HCT116 (cell line): Measurements from ENCODE around the gene VTI1A. TPM values are rescaled to one million over a fixed set of nuclear protein-coding genes. Genes with fewer than 3 reads are reported as not detected.

ENCODE experiments used
- ATAC-seq: fragments of 200-7000 bp; cut with Tn5 transposase; 2 replicates; pipeline ENCODE4 v1.9.1; 2020; ENCODE audit warnings: mild to moderate bottlenecking, moderate library complexity
- BruUV-seq: library from RNA; stranded (reverse); fragments of 400-500 nt; replicated peaks from 2 replicates; lab custom pipeline; 2021; lab: Mats Ljungman, UMichigan
- CTCF ChIA-PET: fragments of 300-600 bp; sonication (Branson Sonifier 250); formaldehyde crosslinking; loops from one replicate; lab custom pipeline; 2021; ENCODE audit warnings: antibody characterized with exemption; lab: Charles Lee
- POLR2A ChIA-PET: fragments of 300-600, 350-600 bp; sonication (Branson Sonifier 250); formaldehyde crosslinking; loops from one replicate; lab custom pipeline; 2021; ENCODE audit warnings: antibody characterized with exemption; lab: Charles Lee
- RAD21 ChIA-PET, 2 experiments: fragments of 300-600 bp; sonication (Branson Sonifier 250); formaldehyde crosslinking; loops; one replicate each; lab custom pipeline; 2023; ENCODE audit warnings: low total read pairs in 2 of 2; ENCODE audit not compliant: uncharacterized antibody in 2 of 2, unreplicated experiment in 2 of 2, low non-redundant PET in 1 of 2; lab: Charles Lee
- DNase-seq: peaks from one replicate; pipeline ENCODE4 v3.0.0-alpha.2; 2010; ENCODE audit warnings: low read depth, low spot score
- H2AFZ ChIP-seq: fragments of 200-600 bp; shearing (Covaris generic), sonication (generic); 2 replicates; pipeline ENCODE4 v1.6.1; 2017; ENCODE audit warnings: low read depth, mixed run types, mixed read lengths, antibody characterized with exemption, low read length; ENCODE audit not compliant: poor library complexity, severe bottlenecking
- H3K27ac ChIP-seq: 2 replicates; pipeline ENCODE4 v1.5.1; 2012; ENCODE audit warnings: low read depth, low read length
- H3K27me3 ChIP-seq: fragments of 200-600 bp; sonication (generic); 2 replicates; pipeline ENCODE4 v1.6.1; 2016; ENCODE audit warnings: mixed run types, low read length, mixed read lengths; ENCODE audit not compliant: insufficient read depth
- H3K36me3 ChIP-seq, 2 experiments: fragments of 200-500 bp in 1 of 2; fragments of 200-600 bp in 1 of 2; sonication (Bioruptor generic) in 1 of 2; sonication (generic) in 1 of 2; 2 replicates each; pipeline versions ENCODE4 v1.5.1 to v1.6.1; 2014 to 2016; ENCODE audit warnings: low read length in 2 of 2, inconsistent platforms in 1 of 2, mixed read lengths in 1 of 2, mixed run types in 1 of 2; ENCODE audit not compliant: insufficient read depth in 2 of 2, control insufficient read depth in 1 of 2
- H3K4me1 ChIP-seq, 2 experiments: fragments of 200-600 bp in 1 of 2; sonication (generic) in 1 of 2; 2 replicates each; pipeline versions ENCODE4 v1.5.1 to v1.6.1; 2012 to 2017; ENCODE audit warnings: low read length in 2 of 2, inconsistent platforms in 1 of 2, mild to moderate bottlenecking in 1 of 2, mixed read lengths in 1 of 2, mixed run types in 1 of 2, moderate library complexity in 1 of 2; ENCODE audit not compliant: insufficient read depth in 2 of 2, control insufficient read depth in 1 of 2
- H3K4me2 ChIP-seq: fragments of 200-600 bp; sonication (generic); 2 replicates; pipeline ENCODE4 v1.6.1; 2017; ENCODE audit warnings: mixed run types, low read length, mixed read lengths
- H3K4me3 ChIP-seq, 2 experiments: fragments of 200-600 bp in 1 of 2; sonication (generic) in 1 of 2; replicated peaks in 1 of 2; 2 replicates each; pipeline ENCODE4 v1.5.1; 2011 to 2016; ENCODE audit warnings: low read length in 2 of 2, control low read depth in 1 of 2, low read depth in 1 of 2, mild to moderate bottlenecking in 1 of 2, mixed read lengths in 1 of 2, mixed run types in 1 of 2
- H3K79me2 ChIP-seq: fragments of 200-600 bp; sonication (generic); 2 replicates; pipeline ENCODE4 v1.6.1; 2017; ENCODE audit warnings: mild to moderate bottlenecking, mixed run types, low read length, moderate library complexity, mixed read lengths; ENCODE audit not compliant: insufficient read depth
- H3K9ac ChIP-seq: fragments of 200-600 bp; sonication (generic); 2 replicates; pipeline ENCODE4 v1.6.1; 2016; ENCODE audit warnings: low read length, mixed read lengths
- H3K9me2 ChIP-seq: fragments of 200-600 bp; sonication (generic), shearing (Covaris generic); 2 replicates; pipeline ENCODE4 v1.6.1; 2017; ENCODE audit warnings: mixed run types, mild to moderate bottlenecking, moderate library complexity; ENCODE audit not compliant: insufficient read depth
- H3K9me3 ChIP-seq, 2 experiments: fragments of 200-500 bp in 1 of 2; fragments of 200-600 bp in 1 of 2; sonication (Bioruptor generic) in 1 of 2; sonication (generic) in 1 of 2; 2 replicates each; pipeline ENCODE4 v1.6.1; 2014 to 2017; ENCODE audit warnings: low read length in 2 of 2, mixed read lengths in 2 of 2, inconsistent platforms in 1 of 2, low read depth in 1 of 2, mild to moderate bottlenecking in 1 of 2, mixed run types in 1 of 2, moderate library complexity in 1 of 2; ENCODE audit not compliant: control insufficient read depth in 1 of 2, insufficient read depth in 1 of 2
- H4K20me1 ChIP-seq: fragments of 200-600 bp; sonication (generic), shearing (Covaris generic); 2 replicates; pipeline ENCODE4 v1.6.1; 2017; ENCODE audit warnings: mixed run types, mild to moderate bottlenecking, moderate library complexity; ENCODE audit not compliant: insufficient read depth
- CEBPB ChIP-seq: IDR thresholded peaks from 2 replicates; pipeline ENCODE4 v1.6.1; 2012; ENCODE audit warnings: low read depth
- EGR1 ChIP-seq: IDR thresholded peaks from 2 replicates; pipeline ENCODE4 v1.6.1; 2012; ENCODE audit warnings: low read depth
- ELF1 ChIP-seq: IDR thresholded peaks from 2 replicates; pipeline ENCODE4 v1.6.1; 2012; ENCODE audit warnings: low read depth, borderline replicate concordance
- EZH2 ChIP-seq: fragments of 200-600 bp; sonication (generic); IDR thresholded peaks from 2 replicates; pipeline ENCODE4 v1.6.1; 2017; ENCODE audit warnings: antibody characterized with exemption, mixed run types
- EZH2phosphoT487 ChIP-seq: fragments of 200-600 bp; IDR thresholded peaks from 2 replicates; pipeline ENCODE4 v1.6.1; 2018; ENCODE audit warnings: antibody characterized with exemption, borderline replicate concordance
- JUND ChIP-seq: IDR thresholded peaks from 2 replicates; pipeline ENCODE4 v1.6.1; 2012
- POLR2A ChIP-seq: IDR thresholded peaks from 2 replicates; pipeline ENCODE4 v1.7.0; 2011; ENCODE audit warnings: borderline replicate concordance; ENCODE audit not compliant: insufficient read depth, insufficient read length; ENCODE audit errors: extremely low read depth
- POLR2AphosphoS5 ChIP-seq: IDR thresholded peaks from 2 replicates; pipeline ENCODE4 v1.6.1; 2011; ENCODE audit warnings: mild to moderate bottlenecking, low read depth, low read length, moderate library complexity
- RAD21 ChIP-seq: IDR thresholded peaks from 2 replicates; pipeline ENCODE4 v1.6.1; 2012; ENCODE audit warnings: low read depth, mild to moderate bottlenecking
- SIN3A ChIP-seq: IDR thresholded peaks from 2 replicates; pipeline ENCODE4 v1.6.1; 2012; ENCODE audit warnings: low read depth
- SP1 ChIP-seq: IDR thresholded peaks from 2 replicates; pipeline ENCODE4 v1.6.1; 2012; ENCODE audit warnings: low read depth
- SRF ChIP-seq: IDR thresholded peaks from 2 replicates; pipeline ENCODE4 v1.6.1; 2012; ENCODE audit warnings: low read depth
- TCF7L2 ChIP-seq: IDR thresholded peaks from 2 replicates; pipeline ENCODE4 v1.7.0; 2011; ENCODE audit warnings: borderline replicate concordance, inconsistent platforms; ENCODE audit not compliant: insufficient read depth, insufficient read length; ENCODE audit errors: extremely low read depth
- YY1 ChIP-seq: IDR thresholded peaks from 2 replicates; pipeline ENCODE4 v1.6.1; 2011; ENCODE audit warnings: low read length, low read depth, moderate library complexity, mild to moderate bottlenecking; ENCODE audit not compliant: insufficient replicate concordance; ENCODE audit errors: extremely low read depth
- ZFX ChIP-seq: fragments of 450-650 bp; IDR thresholded peaks from 2 replicates; pipeline ENCODE4 v1.6.1; 2017
- ZNF274 ChIP-seq: fragments of 200-500 bp; sonication (Bioruptor generic); IDR thresholded peaks from 2 replicates; pipeline ENCODE4 v1.6.1; 2014; ENCODE audit warnings: mild to moderate bottlenecking, low read depth, low read length, inconsistent platforms
- intact Hi-C: fragments of 100-400 bp; cut with micrococcal nuclease; formaldehyde crosslinking; loops from 2 replicates; pipeline ENCODE4 v1.10.0; 2022
- total RNA-seq: library from RNA; stranded (reverse); gene quantifications from one replicate; pipeline ENCODE4 v1.2.1, GENCODE V29; 2021; ENCODE audit not compliant: unreplicated experiment
- TF ChIP-seq, protein P1 (sequence below), 3 experiments: fragments of 200-600 bp in 1 of 3; sonication (generic) in 1 of 3; IDR thresholded peaks in 2 of 3; conservative IDR thresholded peaks in 1 of 3; 2 replicates each; pipeline ENCODE4 v1.5.1; 2012 to 2017; ENCODE audit warnings: low read depth in 2 of 3, low read length in 2 of 3, antibody characterized with exemption in 1 of 3, borderline replicate concordance in 1 of 3, control low read depth in 1 of 3, mild to moderate bottlenecking in 1 of 3, mixed read lengths in 1 of 3, mixed run types in 1 of 3, moderate library complexity in 1 of 3; ENCODE audit not compliant: insufficient read depth in 1 of 3
- TF ChIP-seq, protein P2 (sequence below): IDR thresholded peaks from 2 replicates; pipeline ENCODE4 v1.6.1; 2012
- TF ChIP-seq, protein P3 (sequence below): IDR thresholded peaks from 2 replicates; pipeline ENCODE4 v1.6.1; 2011; ENCODE audit warnings: mild to moderate bottlenecking, low read length, moderate library complexity; ENCODE audit not compliant: insufficient replicate concordance; ENCODE audit errors: extremely low read depth
- TF ChIP-seq, protein P4 (sequence below): IDR thresholded peaks from 2 replicates; pipeline ENCODE4 v1.6.1; 2012

The VTI1A gene
- total RNA-seq, 1 experiment from 2014 or later: 80.7 TPM

DNA sequence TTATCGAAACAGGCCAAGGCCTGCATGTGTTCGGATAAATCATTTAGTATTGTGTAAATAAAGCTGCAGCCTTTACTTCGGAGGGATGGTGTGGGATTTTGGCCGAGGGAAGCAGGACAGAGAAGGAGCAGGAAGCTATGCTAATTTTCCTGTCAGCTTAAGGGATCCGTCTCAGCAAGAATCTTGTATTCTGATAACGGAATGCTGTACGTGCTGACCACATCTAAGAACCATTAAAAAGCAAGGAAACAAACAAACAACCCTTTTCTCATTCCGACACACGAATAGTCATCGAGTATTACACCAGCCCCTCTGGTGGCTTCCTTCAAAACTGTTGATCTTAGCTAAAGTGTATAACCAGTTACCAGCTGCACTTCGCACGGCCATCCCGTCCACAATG, 369.9 kb downstream of the VTI1A start:
- TF ChIP-seq POLR2AphosphoS5: no peak
- TF ChIP-seq CEBPB: no peak
- TF ChIP-seq JUND: no peak
- no peak for TF ChIP-seq SP1
- TF ChIP-seq, protein P1, sequence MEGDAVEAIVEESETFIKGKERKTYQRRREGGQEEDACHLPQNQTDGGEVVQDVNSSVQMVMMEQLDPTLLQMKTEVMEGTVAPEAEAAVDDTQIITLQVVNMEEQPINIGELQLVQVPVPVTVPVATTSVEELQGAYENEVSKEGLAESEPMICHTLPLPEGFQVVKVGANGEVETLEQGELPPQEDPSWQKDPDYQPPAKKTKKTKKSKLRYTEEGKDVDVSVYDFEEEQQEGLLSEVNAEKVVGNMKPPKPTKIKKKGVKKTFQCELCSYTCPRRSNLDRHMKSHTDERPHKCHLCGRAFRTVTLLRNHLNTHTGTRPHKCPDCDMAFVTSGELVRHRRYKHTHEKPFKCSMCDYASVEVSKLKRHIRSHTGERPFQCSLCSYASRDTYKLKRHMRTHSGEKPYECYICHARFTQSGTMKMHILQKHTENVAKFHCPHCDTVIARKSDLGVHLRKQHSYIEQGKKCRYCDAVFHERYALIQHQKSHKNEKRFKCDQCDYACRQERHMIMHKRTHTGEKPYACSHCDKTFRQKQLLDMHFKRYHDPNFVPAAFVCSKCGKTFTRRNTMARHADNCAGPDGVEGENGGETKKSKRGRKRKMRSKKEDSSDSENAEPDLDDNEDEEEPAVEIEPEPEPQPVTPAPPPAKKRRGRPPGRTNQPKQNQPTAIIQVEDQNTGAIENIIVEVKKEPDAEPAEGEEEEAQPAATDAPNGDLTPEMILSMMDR (IDR thresholded peaks at IDR 0.05 in 2 of 3, conservative IDR thresholded peaks at IDR 0.05 in 1 of 3; ENCODE audit: borderline replicate concordance in 1 of 3, insufficient read depth in 1 of 3, low read depth in 2 of 3, low read length in 2 of 3): no peak
- TF ChIP-seq, protein P2, sequence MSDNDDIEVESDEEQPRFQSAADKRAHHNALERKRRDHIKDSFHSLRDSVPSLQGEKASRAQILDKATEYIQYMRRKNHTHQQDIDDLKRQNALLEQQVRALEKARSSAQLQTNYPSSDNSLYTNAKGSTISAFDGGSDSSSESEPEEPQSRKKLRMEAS: no peak
- no peak for TF ChIP-seq SIN3A
- TF ChIP-seq EZH2: no peak
- TF ChIP-seq POLR2A: no peak
- TF ChIP-seq, protein P3, sequence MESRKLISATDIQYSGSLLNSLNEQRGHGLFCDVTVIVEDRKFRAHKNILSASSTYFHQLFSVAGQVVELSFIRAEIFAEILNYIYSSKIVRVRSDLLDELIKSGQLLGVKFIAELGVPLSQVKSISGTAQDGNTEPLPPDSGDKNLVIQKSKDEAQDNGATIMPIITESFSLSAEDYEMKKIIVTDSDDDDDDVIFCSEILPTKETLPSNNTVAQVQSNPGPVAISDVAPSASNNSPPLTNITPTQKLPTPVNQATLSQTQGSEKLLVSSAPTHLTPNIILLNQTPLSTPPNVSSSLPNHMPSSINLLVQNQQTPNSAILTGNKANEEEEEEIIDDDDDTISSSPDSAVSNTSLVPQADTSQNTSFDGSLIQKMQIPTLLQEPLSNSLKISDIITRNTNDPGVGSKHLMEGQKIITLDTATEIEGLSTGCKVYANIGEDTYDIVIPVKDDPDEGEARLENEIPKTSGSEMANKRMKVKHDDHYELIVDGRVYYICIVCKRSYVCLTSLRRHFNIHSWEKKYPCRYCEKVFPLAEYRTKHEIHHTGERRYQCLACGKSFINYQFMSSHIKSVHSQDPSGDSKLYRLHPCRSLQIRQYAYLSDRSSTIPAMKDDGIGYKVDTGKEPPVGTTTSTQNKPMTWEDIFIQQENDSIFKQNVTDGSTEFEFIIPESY: no peak
- TF ChIP-seq RAD21: no peak
- TF ChIP-seq ELF1: no peak
- no peak for TF ChIP-seq YY1
- TF ChIP-seq, protein P4, sequence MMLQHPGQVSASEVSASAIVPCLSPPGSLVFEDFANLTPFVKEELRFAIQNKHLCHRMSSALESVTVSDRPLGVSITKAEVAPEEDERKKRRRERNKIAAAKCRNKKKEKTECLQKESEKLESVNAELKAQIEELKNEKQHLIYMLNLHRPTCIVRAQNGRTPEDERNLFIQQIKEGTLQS: no peak
- TF ChIP-seq ZFX: no peak
- no peak for TF ChIP-seq EGR1
- TF ChIP-seq SRF: no peak
- TF ChIP-seq EZH2phosphoT487: no peak
- TF ChIP-seq ZNF274: no peak
- no peak for TF ChIP-seq TCF7L2
- no TSS peak for BruUV-seq
- Histone ChIP-seq H3K4me2 (no peak overlapping the region), H3K36me3 (peaks cover 0 to 13% of the 10 kb centered on the region in 2 experiments; a peak in 2 of 4 replicates), H3K4me1 (peaks cover 42 to 46% of the 10 kb centered on the region in 2 experiments), H3K9me2 (no peaks in the 10 kb centered on the region), H3K9ac (no peak overlapping the region), H3K9me3 (no peaks in the 10 kb centered on the region), H3K27ac (no peak overlapping the region), H3K27me3 (no peaks in the 10 kb centered on the region), H3K79me2 (peaks cover 3% of the 10 kb centered on the region; the same call in 1 of the 2 replicates), H3K4me3 (no peak overlapping the region), H2AFZ (no peak overlapping the region), H4K20me1 (no peaks in the 10 kb centered on the region)
- ChIA-PET POLR2A (no interaction called here), RAD21 (no interaction called here), CTCF (no interaction called here)
- intact Hi-C loops: loop anchor here (10.0 kb wide), 1 partner anchor 252 kb away; no protein-coding TSS in a partner anchor
- DNase-seq (no peak), ATAC-seq (no peak)
